GM18873 (cell line): Measurements from ENCODE around the gene NEDD4.
"Not testable (repeated sequence)": the region's sequence is repeated elsewhere in the genome, so short reads cannot be mapped to it uniquely, and the experiment has no call there.

Source experiments
- ATAC-seq: cut with Tn5 transposase; IDR thresholded peaks from one replicate; pipeline ENCODE4 v1.9.1; 2021; ENCODE audit warnings: mild to moderate bottlenecking, moderate library complexity, moderate number of reproducible peaks; ENCODE audit not compliant: unreplicated experiment, low FRiP score

Gene NEDD4

GRCh38 chr15:55960946-55961345, 32.5 kb downstream of the NEDD4 start:
- no peak for ATAC-seq

GRCh38 chr15:55959744-55960447, 33.5 kb downstream of the NEDD4 start:
- ATAC-seq, result no peak

GRCh38 chr15:55958349-55958748, 35.1 kb downstream of the NEDD4 start:
- ATAC-seq, result no peak

GRCh38 chr15:55954862-55955605, 38.4 kb downstream of the NEDD4 start:
- ATAC-seq, result no peak

- not testable (repeated sequence) for ATAC-seq
These were observed 40.7 kb downstream of the NEDD4 start for GRCh38 chr15:55952501-55953274.

GRCh38 chr15:55944606-55945005, 48.8 kb downstream of the NEDD4 start:
- ATAC-seq, result not testable (repeated sequence)

- no peak for ATAC-seq
These were observed 51.1 kb downstream of the NEDD4 start for GRCh38 chr15:55942332-55942731.

- no peak for ATAC-seq
These were observed 56.4 kb downstream of the NEDD4 start for GRCh38 chr15:55937040-55937439.

- ATAC-seq, result no peak
These were observed 64.5 kb downstream of the NEDD4 start for GRCh38 chr15:55928955-55929354.

- no peak for ATAC-seq
These were observed 71.7 kb downstream of the NEDD4 start for GRCh38 chr15:55921744-55922143.

GRCh38 chr15:55917881-55918296, 75.5 kb downstream of the NEDD4 start:
- no peak for ATAC-seq

- no peak for ATAC-seq
These were observed 76.6 kb downstream of the NEDD4 start for GRCh38 chr15:55916666-55917409.

GRCh38 chr15:55915876-55916567, 77.4 kb downstream of the NEDD4 start:
- ATAC-seq, result no peak

- ATAC-seq, result no peak
These were observed 78.2 kb downstream of the NEDD4 start for GRCh38 chr15:55915221-55915620.

- ATAC-seq, result no peak
These were observed 79.0 kb downstream of the NEDD4 start for GRCh38 chr15:55914446-55914845.

GRCh38 chr15:55912982-55913381, 80.4 kb downstream of the NEDD4 start:
- ATAC-seq, result no peak

GRCh38 chr15:55909036-55909811, 84.2 kb downstream of the NEDD4 start:
- ATAC-seq, result no peak

- ATAC-seq, result no peak
These were observed 85.6 kb downstream of the NEDD4 start for GRCh38 chr15:55907797-55908196.

- no peak for ATAC-seq
These were observed 90.4 kb downstream of the NEDD4 start for GRCh38 chr15:55902981-55903380.
